WTC11 (cell line): Measurements from ENCODE around the gene DGKZ. TPM values are rescaled to one million over a fixed set of nuclear protein-coding genes. Genes with fewer than 3 reads are reported as not detected.
A peak's percentile ranks its signal among the peaks of the same experiment; 100 is the strongest.

Source experiments
- ATAC-seq: fragments of 200-7000 bp; cut with Tn5 transposase; 2 replicates; pipeline ENCODE4 v1.10.0; 2021; ENCODE audit warnings: mild to moderate bottlenecking, moderate library complexity
- CTCF ChIA-PET: fragments of 300-600 bp; sonication (Branson Sonifier 250); formaldehyde crosslinking; loops from one replicate; lab custom pipeline; 2021; ENCODE audit warnings: antibody characterized with exemption; lab: Charles Lee
- POLR2A ChIA-PET: fragments of 350-600 bp; sonication (Branson Sonifier 250); formaldehyde crosslinking; loops from one replicate; lab custom pipeline; 2021; ENCODE audit warnings: antibody characterized with exemption; lab: Charles Lee
- DNase-seq: peaks from one replicate; pipeline ENCODE4 v3.0.0; 2021; ENCODE audit warnings: low spot score
- H3K27ac Mint-ChIP-seq: 2 replicates; pipeline ENCODE4 v1.8.0; 2021; ENCODE audit warnings: mixed read lengths
- H3K27me3 Mint-ChIP-seq: 2 replicates; pipeline ENCODE4 v1.8.0; 2021; ENCODE audit warnings: low read depth, mild to moderate bottlenecking, moderate library complexity, mixed read lengths
- H3K36me3 Mint-ChIP-seq: 2 replicates; pipeline ENCODE4 v1.8.0; 2021; ENCODE audit warnings: mixed read lengths
- H3K4me1 Mint-ChIP-seq: 2 replicates; pipeline ENCODE4 v1.8.0; 2022; ENCODE audit warnings: mixed read lengths
- H3K4me3 Mint-ChIP-seq: 2 replicates; pipeline ENCODE4 v1.8.0; 2021; ENCODE audit warnings: mild to moderate bottlenecking, moderate library complexity, mixed read lengths
- H3K9me3 Mint-ChIP-seq: 2 replicates; pipeline ENCODE4 v1.8.0; 2021; ENCODE audit warnings: mixed read lengths
- ARID4B ChIP-seq: sonication (generic); formaldehyde crosslinking; IDR thresholded peaks from 2 replicates; pipeline ENCODE4 v1.8.0; 2023; ENCODE audit warnings: missing genetic modification reagents, mild to moderate bottlenecking, borderline replicate concordance
- E2F1 ChIP-seq: sonication (generic); formaldehyde crosslinking; IDR thresholded peaks from 2 replicates; pipeline ENCODE4 v1.8.0; 2022; ENCODE audit warnings: mild to moderate bottlenecking, missing genetic modification reagents
- EMX1 ChIP-seq: fragments of 250-450 bp; sonication (Bioruptor Pico); IDR thresholded peaks from 2 replicates; pipeline ENCODE4 v1.8.0; 2021; ENCODE audit warnings: mild to moderate bottlenecking
- GABPB1 ChIP-seq: sonication (generic); formaldehyde crosslinking; IDR thresholded peaks from 2 replicates; pipeline ENCODE4 v1.8.1; 2023; ENCODE audit warnings: mild to moderate bottlenecking, missing genetic modification reagents
- GTF2I ChIP-seq: fragments of 250-450 bp; sonication (Bioruptor Pico); conservative IDR thresholded peaks from 2 replicates; pipeline ENCODE4 v1.4.0; 2021; ENCODE audit warnings: mild to moderate bottlenecking
- NFE2L1 ChIP-seq: sonication (generic); formaldehyde crosslinking; IDR thresholded peaks from 2 replicates; pipeline ENCODE4 v1.8.1; 2023; ENCODE audit warnings: missing genetic modification reagents
- NR1H2 ChIP-seq: sonication (generic); formaldehyde crosslinking; IDR thresholded peaks from 2 replicates; pipeline ENCODE4 v1.9.0; 2021; ENCODE audit warnings: mild to moderate bottlenecking, moderate library complexity, missing genetic modification reagents
- USF2 ChIP-seq: sonication (generic); formaldehyde crosslinking; IDR thresholded peaks from 2 replicates; pipeline ENCODE4 v1.8.1; 2023; ENCODE audit warnings: mild to moderate bottlenecking, missing genetic modification reagents, moderate library complexity
- ZNF121 ChIP-seq: sonication (generic); formaldehyde crosslinking; IDR thresholded peaks from 2 replicates; pipeline ENCODE4 v1.8.0; 2023; ENCODE audit warnings: missing genetic modification reagents
- ZNF396 ChIP-seq: fragments of 250-450 bp; sonication (Bioruptor Pico); IDR thresholded peaks from 2 replicates; pipeline ENCODE4 v1.8.0; 2021; ENCODE audit warnings: mild to moderate bottlenecking, moderate library complexity, borderline replicate concordance
- ZNF416 ChIP-seq: fragments of 250-450 bp; sonication (Bioruptor Pico); IDR thresholded peaks from 2 replicates; pipeline ENCODE4 v1.9.0; 2021; ENCODE audit warnings: mild to moderate bottlenecking, inconsistent platforms
- ZNF512 ChIP-seq: sonication (generic); formaldehyde crosslinking; IDR thresholded peaks from 2 replicates; pipeline ENCODE4 v1.8.1; 2022; ENCODE audit warnings: missing genetic modification reagents, borderline replicate concordance
- total RNA-seq: library from RNA; stranded (reverse); gene quantifications from 3 replicates; pipeline ENCODE4 v1.2.3, GENCODE V29; 2021
- TF ChIP-seq, protein P1 (sequence below): fragments of 250-450 bp; sonication (Bioruptor Pico); IDR thresholded peaks from 2 replicates; pipeline ENCODE4 v1.9.0; 2021; ENCODE audit warnings: mild to moderate bottlenecking, borderline replicate concordance
- TF ChIP-seq, protein P2 (sequence below): fragments of 250-450 bp; sonication (Bioruptor Pico); IDR thresholded peaks from 2 replicates; pipeline ENCODE4 v1.9.0; 2021; ENCODE audit warnings: mild to moderate bottlenecking
- TF ChIP-seq, protein P3 (sequence below): sonication (generic); formaldehyde crosslinking; conservative IDR thresholded peaks from 2 replicates; pipeline ENCODE4 v1.8.1; 2022; ENCODE audit warnings: mild to moderate bottlenecking, missing genetic modification reagents
- TF ChIP-seq, protein P4 (sequence below): fragments of 250-450 bp; sonication (Bioruptor Pico); IDR thresholded peaks from 2 replicates; pipeline ENCODE4 v1.8.0; 2021; ENCODE audit warnings: mild to moderate bottlenecking

Gene DGKZ
- total RNA-seq, 1 experiment from 2014 or later: 139 TPM

- TF ChIP-seq, protein P1, sequence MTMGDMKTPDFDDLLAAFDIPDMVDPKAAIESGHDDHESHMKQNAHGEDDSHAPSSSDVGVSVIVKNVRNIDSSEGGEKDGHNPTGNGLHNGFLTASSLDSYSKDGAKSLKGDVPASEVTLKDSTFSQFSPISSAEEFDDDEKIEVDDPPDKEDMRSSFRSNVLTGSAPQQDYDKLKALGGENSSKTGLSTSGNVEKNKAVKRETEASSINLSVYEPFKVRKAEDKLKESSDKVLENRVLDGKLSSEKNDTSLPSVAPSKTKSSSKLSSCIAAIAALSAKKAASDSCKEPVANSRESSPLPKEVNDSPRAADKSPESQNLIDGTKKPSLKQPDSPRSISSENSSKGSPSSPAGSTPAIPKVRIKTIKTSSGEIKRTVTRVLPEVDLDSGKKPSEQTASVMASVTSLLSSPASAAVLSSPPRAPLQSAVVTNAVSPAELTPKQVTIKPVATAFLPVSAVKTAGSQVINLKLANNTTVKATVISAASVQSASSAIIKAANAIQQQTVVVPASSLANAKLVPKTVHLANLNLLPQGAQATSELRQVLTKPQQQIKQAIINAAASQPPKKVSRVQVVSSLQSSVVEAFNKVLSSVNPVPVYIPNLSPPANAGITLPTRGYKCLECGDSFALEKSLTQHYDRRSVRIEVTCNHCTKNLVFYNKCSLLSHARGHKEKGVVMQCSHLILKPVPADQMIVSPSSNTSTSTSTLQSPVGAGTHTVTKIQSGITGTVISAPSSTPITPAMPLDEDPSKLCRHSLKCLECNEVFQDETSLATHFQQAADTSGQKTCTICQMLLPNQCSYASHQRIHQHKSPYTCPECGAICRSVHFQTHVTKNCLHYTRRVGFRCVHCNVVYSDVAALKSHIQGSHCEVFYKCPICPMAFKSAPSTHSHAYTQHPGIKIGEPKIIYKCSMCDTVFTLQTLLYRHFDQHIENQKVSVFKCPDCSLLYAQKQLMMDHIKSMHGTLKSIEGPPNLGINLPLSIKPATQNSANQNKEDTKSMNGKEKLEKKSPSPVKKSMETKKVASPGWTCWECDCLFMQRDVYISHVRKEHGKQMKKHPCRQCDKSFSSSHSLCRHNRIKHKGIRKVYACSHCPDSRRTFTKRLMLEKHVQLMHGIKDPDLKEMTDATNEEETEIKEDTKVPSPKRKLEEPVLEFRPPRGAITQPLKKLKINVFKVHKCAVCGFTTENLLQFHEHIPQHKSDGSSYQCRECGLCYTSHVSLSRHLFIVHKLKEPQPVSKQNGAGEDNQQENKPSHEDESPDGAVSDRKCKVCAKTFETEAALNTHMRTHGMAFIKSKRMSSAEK: no peak
Measured at GRCh38 chr11:46322759-46323158, 24.5 kb upstream of the DGKZ start (continued).

DNA sequence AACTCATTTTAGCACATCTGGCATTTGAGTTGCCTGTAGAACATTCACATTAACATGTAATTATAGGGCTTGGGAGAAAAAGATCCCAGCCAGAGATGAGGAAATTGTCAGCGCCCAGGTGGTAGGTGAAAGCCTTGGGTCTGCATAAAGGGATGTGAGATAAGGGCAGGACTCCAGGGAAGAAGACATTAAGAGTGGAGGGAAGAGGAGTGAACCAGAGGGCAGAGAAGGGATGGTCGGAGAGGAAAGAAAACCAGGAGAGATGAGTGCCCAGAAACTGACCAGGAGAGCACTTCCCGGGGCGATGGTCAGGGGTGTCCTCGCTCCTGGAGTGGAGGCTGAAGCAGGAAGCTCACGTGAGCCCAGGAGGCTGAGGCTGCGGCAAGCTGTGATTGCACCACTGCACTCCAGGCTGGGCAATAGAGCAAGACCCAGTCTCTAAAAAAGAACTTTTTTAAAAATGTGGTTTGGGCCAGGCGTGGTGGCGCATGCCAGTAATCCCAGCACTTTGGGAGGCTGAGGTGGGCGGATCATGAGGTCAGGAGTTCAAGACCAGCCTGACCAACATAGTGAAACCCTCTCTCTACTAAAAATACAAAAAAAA, 20.3 kb upstream of the DGKZ start:
- H3K36me3 Mint-ChIP-seq: no peaks in the 10 kb centered on the region
- TF ChIP-seq ZNF121 (CRISPR knock-in tag): peak; percentile 97
- no peak for TF ChIP-seq NFE2L1
- no peak overlapping the region for H3K27ac Mint-ChIP-seq
- H3K27me3 Mint-ChIP-seq: peaks cover 36% of the 10 kb centered on the region
- H3K9me3 Mint-ChIP-seq: no peaks in the 10 kb centered on the region
- ATAC-seq (no peak), DNase-seq (no peak)
- ChIA-PET POLR2A (no interaction called here), CTCF (interaction anchor here (0.7 to 1.0 kb wide), 3 partner anchors 19 to 87 kb away, joined by 3 read pairs; no protein-coding TSS in a partner anchor)
- H3K4me1 Mint-ChIP-seq: peaks cover 34% of the 10 kb centered on the region
- no peak overlapping the region for H3K4me3 Mint-ChIP-seq

DNA sequence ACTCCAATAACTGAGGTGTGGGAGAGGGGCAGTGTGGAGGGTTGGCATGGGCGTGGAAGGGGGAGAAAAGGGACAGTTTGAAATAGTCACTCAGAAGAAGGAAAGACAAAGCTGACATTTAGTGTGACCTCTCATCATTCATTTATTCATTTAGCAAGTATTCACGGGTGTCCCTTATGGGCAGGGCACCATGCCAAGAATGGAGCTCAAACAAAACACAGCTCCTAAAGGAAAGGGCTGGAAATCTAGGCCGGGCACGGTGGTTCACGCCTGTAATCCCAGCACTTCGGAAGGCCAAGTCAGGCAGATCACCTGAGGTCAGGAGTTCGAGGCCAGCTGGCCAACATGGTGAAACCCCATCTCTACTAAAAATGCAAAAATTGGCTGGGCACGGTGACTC, 19.4 kb upstream of the DGKZ start:
- DNase-seq (no peak), ATAC-seq (no peak)
- Mint-ChIP-seq H3K27ac (no peak overlapping the region), H3K4me3 (no peak overlapping the region), H3K36me3 (no peaks in the 10 kb centered on the region), H3K27me3 (peaks cover 43% of the 10 kb centered on the region), H3K4me1 (peaks cover 35% of the 10 kb centered on the region), H3K9me3 (no peaks in the 10 kb centered on the region)
- CTCF ChIA-PET: interaction anchor here (0.7 to 1.8 kb wide), 5 partner anchors 11 to 36 kb away, joined by 3 to 9 read pairs (median 6); no protein-coding TSS in a partner anchor
- TF ChIP-seq ZNF512 (CRISPR knock-in tag) (no peak), ZNF396 (no peak), EMX1 (no peak), USF2 (CRISPR knock-in tag) (no peak), ZNF416 (no peak), GABPB1 (no peak), E2F1 (no peak), GTF2I (CRISPR knock-in tag) (no peak), NFE2L1 (no peak), NR1H2 (CRISPR knock-in tag) (no peak), ARID4B (CRISPR knock-in tag) (no peak)
- TF ChIP-seq, protein P2, sequence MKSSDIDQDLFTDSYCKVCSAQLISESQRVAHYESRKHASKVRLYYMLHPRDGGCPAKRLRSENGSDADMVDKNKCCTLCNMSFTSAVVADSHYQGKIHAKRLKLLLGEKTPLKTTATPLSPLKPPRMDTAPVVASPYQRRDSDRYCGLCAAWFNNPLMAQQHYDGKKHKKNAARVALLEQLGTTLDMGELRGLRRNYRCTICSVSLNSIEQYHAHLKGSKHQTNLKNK (CRISPR knock-in tag): no peak
- TF ChIP-seq, protein P3, sequence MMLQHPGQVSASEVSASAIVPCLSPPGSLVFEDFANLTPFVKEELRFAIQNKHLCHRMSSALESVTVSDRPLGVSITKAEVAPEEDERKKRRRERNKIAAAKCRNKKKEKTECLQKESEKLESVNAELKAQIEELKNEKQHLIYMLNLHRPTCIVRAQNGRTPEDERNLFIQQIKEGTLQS: no peak
- TF ChIP-seq, protein P4, sequence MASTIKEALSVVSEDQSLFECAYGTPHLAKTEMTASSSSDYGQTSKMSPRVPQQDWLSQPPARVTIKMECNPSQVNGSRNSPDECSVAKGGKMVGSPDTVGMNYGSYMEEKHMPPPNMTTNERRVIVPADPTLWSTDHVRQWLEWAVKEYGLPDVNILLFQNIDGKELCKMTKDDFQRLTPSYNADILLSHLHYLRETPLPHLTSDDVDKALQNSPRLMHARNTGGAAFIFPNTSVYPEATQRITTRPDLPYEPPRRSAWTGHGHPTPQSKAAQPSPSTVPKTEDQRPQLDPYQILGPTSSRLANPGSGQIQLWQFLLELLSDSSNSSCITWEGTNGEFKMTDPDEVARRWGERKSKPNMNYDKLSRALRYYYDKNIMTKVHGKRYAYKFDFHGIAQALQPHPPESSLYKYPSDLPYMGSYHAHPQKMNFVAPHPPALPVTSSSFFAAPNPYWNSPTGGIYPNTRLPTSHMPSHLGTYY: no peak
- POLR2A ChIA-PET: no interaction called here
